BLaER1 treated with 17β-estradiol and CSF1 and Interleukin-3, amounts not matched to agents 10 nM and 100 nM (cell line): ENCODE results near the gene SEC23IP.
"Not testable (repeated sequence)": the region's sequence is repeated elsewhere in the genome, so short reads cannot be mapped to it uniquely, and the experiment has no call there.

ENCODE experiments used
- H3K27ac ChIP-seq, 11 experiments: shearing (Covaris generic); formaldehyde crosslinking; 2 replicates each; pipeline ENCODE4 v1.8.1; 2022
- H3K27me3 ChIP-seq, 11 experiments: shearing (Covaris generic); formaldehyde crosslinking; 2 replicates each; pipeline ENCODE4 v1.8.1; 2022
- H3K36me3 ChIP-seq, 11 experiments: shearing (Covaris generic); formaldehyde crosslinking; 2 replicates each; pipeline ENCODE4 v1.8.1; 2022
- H3K4me1 ChIP-seq, 10 experiments: shearing (Covaris generic); formaldehyde crosslinking; 2 replicates each; pipeline ENCODE4 v1.8.1; 2022
- H3K4me2 ChIP-seq, 11 experiments: shearing (Covaris generic); formaldehyde crosslinking; 2 replicates each; pipeline ENCODE4 v1.8.1; 2022
- H3K4me3 ChIP-seq, 10 experiments: shearing (Covaris generic); formaldehyde crosslinking; 2 replicates each; pipeline ENCODE4 v1.8.1; 2022
- H3K9ac ChIP-seq, 11 experiments: shearing (Covaris generic); formaldehyde crosslinking; 2 replicates each; pipeline ENCODE4 v1.8.1; 2022
- H3K9me3 ChIP-seq, 11 experiments: shearing (Covaris generic); formaldehyde crosslinking; replicated peaks in 1 of 11; 2 replicates each; pipeline ENCODE4 v1.8.1; 2022
- H4K20me1 ChIP-seq, 11 experiments: shearing (Covaris generic); formaldehyde crosslinking; 2 replicates each; pipeline ENCODE4 v1.8.1; 2022
- Cebpa-rat ChIP-seq, 11 experiments: shearing (Covaris generic); IDR thresholded peaks; 2 replicates each; pipeline ENCODE4 v1.8.1; 2022

The SEC23IP gene

GRCh38 chr10:119871881-119872609 is 20.5 kb upstream of the SEC23IP start:
- Histone ChIP-seq H3K9ac (peak overlapping the region; percentile 87 to 99 (median 97)), H3K4me2 (peak overlapping the region; percentile 84 to 97 (median 91)), H3K4me3 (peak overlapping the region; percentile 81 to 96 (median 93)), H3K36me3 (peaks cover 0 to 44% (median 27%) of the 10 kb centered on the region in 11 experiments; a peak in 16 of 22 replicates), H3K9me3 (peaks cover 0 to 21% (median 4%) of the 10 kb centered on the region in 11 experiments; a peak in 9 of 22 replicates), H4K20me1 (peaks cover 46 to 52% (median 50%) of the 10 kb centered on the region in 11 experiments), H3K27me3 (no peaks in the 10 kb centered on the region), H3K27ac (peak overlapping the region; percentile 75 to 99 (median 97)), H3K4me1 (peaks cover 36 to 58% (median 48%) of the 10 kb centered on the region in 10 experiments)
- peak in 5 of 11 experiments; percentile 19 to 71 (median 49); a peak in 7 of 22 replicates for TF ChIP-seq Cebpa-rat (IDR thresholded peaks at IDR 0.05)

- Histone ChIP-seq H3K9ac (peak within 1 kb of the TSS; percentile 87 to 99 (median 97)), H3K4me2 (peak within 1 kb of the TSS; percentile 84 to 97 (median 91)), H3K36me3 (peaks cover 0 to 40% (median 24%) of the 10 kb centered on the region in 11 experiments; a peak in 16 of 22 replicates), H3K4me1 (peaks cover 36 to 54% (median 44%) of the 10 kb centered on the region in 10 experiments), H4K20me1 (peaks cover 43 to 47% (median 45%) of the 10 kb centered on the region in 11 experiments), H3K27ac (peak within 1 kb of the TSS; percentile 75 to 99 (median 97)), H3K27me3 (no peaks in the 10 kb centered on the region), H3K9me3 (peaks cover 0 to 16% (median 3%) of the 10 kb centered on the region in 11 experiments; a peak in 6 of 22 replicates), H3K4me3 (peak within 1 kb of the TSS; percentile 81 to 96 (median 93))
- TF ChIP-seq Cebpa-rat (IDR thresholded peaks at IDR 0.05), result no peak
Observed at GRCh38 chr10:119872610-119872859, 20.0 kb upstream of the SEC23IP start, which contains the start of gene MCMBP. MCMBP (minus strand) TSS chr10:119872843; CDS start chr10:119872584, 259 bp downstream.

- Histone ChIP-seq H3K9me3 (peaks cover 0 to 11% (median 0%) of the 10 kb centered on the region in 11 experiments; a peak in 6 of 22 replicates), H3K27ac (peak overlapping the region; percentile 75 to 99 (median 97)), H3K4me3 (peak overlapping the region; percentile 81 to 96 (median 93)), H3K4me1 (peaks cover 34 to 48% (median 39%) of the 10 kb centered on the region in 10 experiments), H3K36me3 (peaks cover 0 to 34% (median 18%) of the 10 kb centered on the region in 11 experiments; a peak in 16 of 22 replicates), H3K27me3 (no peaks in the 10 kb centered on the region), H4K20me1 (peaks cover 37 to 42% (median 40%) of the 10 kb centered on the region in 11 experiments), H3K9ac (peak overlapping the region; percentile 87 to 99 (median 97)), H3K4me2 (peak overlapping the region; percentile 84 to 97 (median 89))
- TF ChIP-seq Cebpa-rat (IDR thresholded peaks at IDR 0.05), result no peak
Observed at GRCh38 chr10:119872860-119873681, 19.5 kb upstream of the SEC23IP start.

- Histone ChIP-seq H3K4me1 (peaks cover 10 to 13% (median 10%) of the 10 kb centered on the region in 10 experiments), H3K4me2 (no peak overlapping the region), H3K9ac (no peak overlapping the region), H3K27ac (no peak overlapping the region), H3K9me3 (peaks cover 0 to 7% (median 2%) of the 10 kb centered on the region in 11 experiments; a peak in 7 of 22 replicates), H4K20me1 (no peaks in the 10 kb centered on the region), H3K4me3 (no peak overlapping the region), H3K36me3 (no peaks in the 10 kb centered on the region), H3K27me3 (no peaks in the 10 kb centered on the region)
- TF ChIP-seq Cebpa-rat (IDR thresholded peaks at IDR 0.05), result no peak
Observed at GRCh38 chr10:119878524-119878923, 14.0 kb upstream of the SEC23IP start.

GRCh38 chr10:119883901-119884611 is 8.5 kb upstream of the SEC23IP start:
- not testable (repeated sequence) for H3K4me3 ChIP-seq, H4K20me1 ChIP-seq, H3K27ac ChIP-seq, H3K36me3 ChIP-seq, H3K9ac ChIP-seq, H3K27me3 ChIP-seq
- peaks cover 0 to 14% (median 3%) of the 10 kb centered on the region in 11 experiments; a peak in 9 of 22 replicates for H3K9me3 ChIP-seq
- H3K4me1 ChIP-seq, result peaks cover 0 to 23% (median 5%) of the 10 kb centered on the region in 10 experiments; a peak in 10 of 20 replicates
- peak overlapping the region in 2 of 11 experiments; percentile 46 to 55; a peak in 3 of 22 replicates for H3K4me2 ChIP-seq

- H3K27me3 ChIP-seq, H4K20me1 ChIP-seq, H3K36me3 ChIP-seq, H3K4me3 ChIP-seq, H3K27ac ChIP-seq, H3K9ac ChIP-seq, H3K4me2 ChIP-seq: not testable (repeated sequence)
- Histone ChIP-seq H3K4me1 (peaks cover 0 to 36% (median 6%) of the 10 kb centered on the region in 10 experiments; a peak in 10 of 20 replicates), H3K9me3 (peaks cover 8 to 23% (median 12%) of the 10 kb centered on the region in 11 experiments; a peak in 17 of 22 replicates)
- peak in 10 of 11 experiments; percentile 28 to 90 (median 71); a peak in 16 of 22 replicates for TF ChIP-seq Cebpa-rat (IDR thresholded peaks at IDR 0.05)
Observed at GRCh38 chr10:119886070-119886469, 6.5 kb upstream of the SEC23IP start.

GRCh38 chr10:119888715-119889114 is 3.8 kb upstream of the SEC23IP start:
- peak overlapping the region in 6 of 11 experiments; percentile 23 to 75 (median 54); a peak in 9 of 22 replicates for H3K4me2 ChIP-seq
- H3K27me3 ChIP-seq, H4K20me1 ChIP-seq, H3K36me3 ChIP-seq: not testable (repeated sequence)
- H3K9me3 ChIP-seq, result peaks cover 3 to 15% (median 11%) of the 10 kb centered on the region in 11 experiments; a peak in 17 of 22 replicates
- H3K9ac ChIP-seq, result peak overlapping the region in 3 of 11 experiments; percentile 17 to 41 (median 40); a peak in 3 of 22 replicates
- H3K27ac ChIP-seq, result peak overlapping the region in 2 of 11 experiments; percentile 48 to 62; a peak in 5 of 22 replicates
- peaks cover 14 to 49% (median 21%) of the 10 kb centered on the region in 10 experiments for H3K4me1 ChIP-seq
- H3K4me3 ChIP-seq, result peak overlapping the region in 1 of 10 experiments; percentile 24; a peak in 2 of 20 replicates

- not testable (repeated sequence) for H4K20me1 ChIP-seq, H3K36me3 ChIP-seq, H3K27me3 ChIP-seq
- Histone ChIP-seq H3K4me2 (peak overlapping the region in 5 of 11 experiments; percentile 23 to 75 (median 61); a peak in 7 of 22 replicates), H3K9me3 (peaks cover 0 to 14% (median 10%) of the 10 kb centered on the region in 11 experiments; a peak in 15 of 22 replicates), H3K4me3 (peak overlapping the region in 1 of 10 experiments; percentile 24; a peak in 2 of 20 replicates), H3K4me1 (peaks cover 19 to 50% (median 26%) of the 10 kb centered on the region in 10 experiments), H3K27ac (peak overlapping the region in 2 of 11 experiments; percentile 48 to 62; a peak in 5 of 22 replicates), H3K9ac (peak overlapping the region in 3 of 11 experiments; percentile 17 to 41 (median 40); a peak in 3 of 22 replicates)
Observed at GRCh38 chr10:119889201-119889600, 3.3 kb upstream of the SEC23IP start.

- H3K9ac ChIP-seq, H3K27me3 ChIP-seq, H3K4me3 ChIP-seq, H3K27ac ChIP-seq: not testable (repeated sequence)
- Histone ChIP-seq H4K20me1 (peaks cover 3 to 20% (median 12%) of the 10 kb centered on the region in 11 experiments; a peak in 14 of 22 replicates), H3K4me1 (peaks cover 24 to 57% (median 33%) of the 10 kb centered on the region in 10 experiments), H3K9me3 (peaks cover 0 to 14% (median 10%) of the 10 kb centered on the region in 11 experiments; a peak in 15 of 22 replicates), H3K4me2 (peak overlapping the region in 2 of 11 experiments; percentile 63 to 75; a peak in 4 of 22 replicates), H3K36me3 (peaks cover 5 to 15% (median 9%) of the 10 kb centered on the region in 11 experiments; a peak in 20 of 22 replicates)
Observed at GRCh38 chr10:119890307-119890706, 2.2 kb upstream of the SEC23IP start.

- peaks cover 37 to 72% (median 46%) of the 10 kb centered on the region in 10 experiments for H3K4me1 ChIP-seq
Observed at GRCh38 chr10:119891849-119892187, 712 bp upstream of the SEC23IP start.

More at GRCh38 chr10:119891849-119892187, 712 bp upstream of the SEC23IP start:
- Histone ChIP-seq H3K4me2 (peak overlapping the region; percentile 83 to 99 (median 93)), H3K9ac (peak overlapping the region; percentile 84 to 94 (median 90)), H3K4me3 (peak overlapping the region; percentile 73 to 96 (median 84)), H3K9me3 (peaks cover 0 to 14% (median 10%) of the 10 kb centered on the region in 11 experiments; a peak in 15 of 22 replicates), H3K36me3 (peaks cover 8 to 27% (median 13%) of the 10 kb centered on the region in 11 experiments; a peak in 21 of 22 replicates), H4K20me1 (peaks cover 6 to 35% (median 27%) of the 10 kb centered on the region in 11 experiments; a peak in 16 of 22 replicates), H3K27ac (peak overlapping the region; percentile 80 to 93 (median 86); a peak in 21 of 22 replicates)
- H3K27me3 ChIP-seq, result not testable (repeated sequence)
